Thyroid gland (tissue), 4 donors: Measurements from ENCODE around the gene FAM180A.

Experiments used
- POLR2A ChIP-seq, 2 donors: fragments of 450-650 bp; IDR thresholded peaks; one replicate each; pipeline ENCODE4 v1.6.1; 2017; ENCODE audit warnings: antibody characterized with exemption in 2 of 2, mild to moderate bottlenecking in 2 of 2, moderate library complexity in 1 of 2
- TF ChIP-seq, protein P1 (sequence below), 6 experiments: fragments of 200-600 bp in 3 of 6; fragments of 450-650 bp in 3 of 6; sonication (generic) in 3 of 6; IDR thresholded peaks; one replicate each; pipeline ENCODE4 v1.5.1; 2016 to 2019; ENCODE audit warnings: antibody characterized with exemption in 6 of 6, mild to moderate bottlenecking in 2 of 6, inconsistent platforms in 1 of 6, moderate library complexity in 1 of 6

- TF ChIP-seq, protein P1, sequence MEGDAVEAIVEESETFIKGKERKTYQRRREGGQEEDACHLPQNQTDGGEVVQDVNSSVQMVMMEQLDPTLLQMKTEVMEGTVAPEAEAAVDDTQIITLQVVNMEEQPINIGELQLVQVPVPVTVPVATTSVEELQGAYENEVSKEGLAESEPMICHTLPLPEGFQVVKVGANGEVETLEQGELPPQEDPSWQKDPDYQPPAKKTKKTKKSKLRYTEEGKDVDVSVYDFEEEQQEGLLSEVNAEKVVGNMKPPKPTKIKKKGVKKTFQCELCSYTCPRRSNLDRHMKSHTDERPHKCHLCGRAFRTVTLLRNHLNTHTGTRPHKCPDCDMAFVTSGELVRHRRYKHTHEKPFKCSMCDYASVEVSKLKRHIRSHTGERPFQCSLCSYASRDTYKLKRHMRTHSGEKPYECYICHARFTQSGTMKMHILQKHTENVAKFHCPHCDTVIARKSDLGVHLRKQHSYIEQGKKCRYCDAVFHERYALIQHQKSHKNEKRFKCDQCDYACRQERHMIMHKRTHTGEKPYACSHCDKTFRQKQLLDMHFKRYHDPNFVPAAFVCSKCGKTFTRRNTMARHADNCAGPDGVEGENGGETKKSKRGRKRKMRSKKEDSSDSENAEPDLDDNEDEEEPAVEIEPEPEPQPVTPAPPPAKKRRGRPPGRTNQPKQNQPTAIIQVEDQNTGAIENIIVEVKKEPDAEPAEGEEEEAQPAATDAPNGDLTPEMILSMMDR (IDR thresholded peaks at IDR 0.05), result no peak
- no peak for TF ChIP-seq POLR2A (IDR thresholded peaks at IDR 0.05)
These were observed 42.4 kb downstream of the FAM180A start for GRCh38 chr7:135706038-135706742.
